GM12878 (cell line): ENCODE data around the gene BCL10. TPM values are rescaled to one million over a fixed set of nuclear protein-coding genes. Genes with fewer than 3 reads are reported as not detected.

Experiments used
- ATAC-seq: fragments of 200-7000 bp; cut with Tn5 transposase; 3 replicates; pipeline ENCODE4 v1.9.1; 2020; ENCODE audit warnings: mild to moderate bottlenecking, moderate library complexity
- BruUV-seq: library from RNA; stranded (reverse); fragments of 400-500 nt; replicated peaks from 2 replicates; lab custom pipeline; 2021; lab: Mats Ljungman, UMichigan
- CTCF ChIA-PET: fragments of 300-600 bp; sonication (Branson Sonifier 250); formaldehyde crosslinking; extraction: SDS; loops from one replicate; lab custom pipeline; 2021; ENCODE audit warnings: inconsistent platforms; lab: Yijun Ruan, JAX
- POLR2A ChIA-PET: fragments of 350-600 bp; formaldehyde crosslinking; extraction: SDS; loops from one replicate; lab custom pipeline; 2021; ENCODE audit warnings: inconsistent platforms; lab: Charles Lee
- RAD21 ChIA-PET: fragments of 300-600 bp; sonication (Branson Sonifier 250); formaldehyde crosslinking; loops from one replicate; lab custom pipeline; 2023; ENCODE audit warnings: antibody characterized with exemption; ENCODE audit not compliant: unreplicated experiment; lab: Charles Lee
- SMC1A ChIA-PET: fragments of 300-600 bp; sonication (Branson Sonifier 250); formaldehyde crosslinking; loops from one replicate; lab custom pipeline; 2023; ENCODE audit not compliant: unreplicated experiment, uncharacterized antibody; lab: Charles Lee
- DNase-seq: peaks from one replicate; pipeline ENCODE4 v3.0.0-alpha.2; 2011; ENCODE audit warnings: low read depth, low spot score
- FAIRE-seq: peaks from 3 replicates; lab custom pipeline; 2011; peaks lifted over from hg19 to GRCh38; lab: Jason Lieb, UNC
- H2AFZ ChIP-seq: 2 replicates; pipeline ENCODE4 v1.6.0; 2011; ENCODE audit warnings: low read depth, low read length, control low read depth; ENCODE audit not compliant: control insufficient read depth
- H3K27ac ChIP-seq: 2 replicates; pipeline ENCODE4 v1.5.1; 2011; ENCODE audit warnings: control low read depth; ENCODE audit not compliant: control insufficient read depth, insufficient read depth
- H3K27me3 ChIP-seq, 2 experiments: replicated peaks in 1 of 2; 2 replicates each; pipeline versions ENCODE4 v1.6.0 to v1.6.1; 2011; ENCODE audit warnings: low read length in 1 of 2; ENCODE audit not compliant: control insufficient read depth in 2 of 2, insufficient read depth in 2 of 2
- H3K36me3 ChIP-seq, 2 experiments: 2 replicates each; pipeline ENCODE4 v1.5.1; 2011; ENCODE audit warnings: low read length in 1 of 2; ENCODE audit not compliant: control insufficient read depth in 2 of 2, insufficient read depth in 2 of 2
- H3K4me1 ChIP-seq: 2 replicates; pipeline ENCODE4 v1.6.1; 2011; ENCODE audit warnings: mild to moderate bottlenecking, low read length, moderate library complexity, mixed read lengths; ENCODE audit not compliant: control insufficient read depth, insufficient read depth
- H3K4me2 ChIP-seq: 2 replicates; pipeline ENCODE4 v1.6.0; 2011; ENCODE audit warnings: control low read depth; ENCODE audit not compliant: control insufficient read depth, insufficient read depth
- H3K4me3 ChIP-seq: fragments of 200-600 bp; sonication (generic); 2 replicates; pipeline ENCODE4 v1.5.1; 2016
- H3K79me2 ChIP-seq: 2 replicates; pipeline ENCODE4 v1.6.0; 2011; ENCODE audit warnings: low read length; ENCODE audit not compliant: control insufficient read depth, insufficient read depth
- H3K9ac ChIP-seq: 2 replicates; pipeline ENCODE4 v1.8.0; 2011; ENCODE audit warnings: low read length, control low read depth, mixed read lengths; ENCODE audit not compliant: control insufficient read depth, insufficient read depth
- H3K9me3 ChIP-seq: replicated peaks from 3 replicates; pipeline ENCODE4 v1.5.1; 2011; ENCODE audit warnings: mild to moderate bottlenecking, low read length; ENCODE audit not compliant: control insufficient read depth, insufficient read depth
- H4K20me1 ChIP-seq: 2 replicates; pipeline ENCODE4 v1.6.0; 2011; ENCODE audit not compliant: control insufficient read depth, insufficient read depth
- ASH2L ChIP-seq: fragments of 300-600, 200-600 bp; sonication (generic); IDR thresholded peaks from 2 replicates; pipeline ENCODE4 v1.6.1; 2017; ENCODE audit warnings: low read depth, mild to moderate bottlenecking, borderline replicate concordance
- BMI1 ChIP-seq: fragments of 450-650 bp; IDR thresholded peaks from 2 replicates; pipeline ENCODE4 v1.6.1; 2016; ENCODE audit warnings: mild to moderate bottlenecking, moderate library complexity, borderline replicate concordance
- CBFB ChIP-seq: IDR thresholded peaks from 2 replicates; pipeline ENCODE4 v1.6.1; 2016; ENCODE audit warnings: antibody characterized with exemption, low read depth
- CEBPB ChIP-seq, 2 experiments: fragments of 150-350 bp in 1 of 2; IDR thresholded peaks; 2 replicates each; pipeline ENCODE4 v1.6.1; 2012 to 2014; ENCODE audit warnings: low read depth in 2 of 2, low read length in 2 of 2, borderline replicate concordance in 1 of 2, inconsistent platforms in 1 of 2
- CREB1 ChIP-seq: IDR thresholded peaks from 2 replicates; pipeline ENCODE4 v1.6.1; 2012; ENCODE audit warnings: low read depth, mild to moderate bottlenecking, inconsistent platforms
- FOXM1 ChIP-seq: IDR thresholded peaks from 2 replicates; pipeline ENCODE4 v1.6.1; 2012; ENCODE audit warnings: low read depth, mild to moderate bottlenecking, inconsistent platforms, low read length, moderate library complexity
- JUND ChIP-seq: IDR thresholded peaks from 2 replicates; pipeline ENCODE4 v1.6.1; 2012; ENCODE audit warnings: low read depth, mild to moderate bottlenecking, low read length, improper control_type of control experiment, moderate library complexity
- NFXL1 ChIP-seq: fragments of 450-650 bp; IDR thresholded peaks from 2 replicates; pipeline ENCODE4 v1.6.1; 2017; ENCODE audit warnings: antibody characterized with exemption, mild to moderate bottlenecking, borderline replicate concordance
- NR2F1 ChIP-seq: fragments of 450-650 bp; conservative IDR thresholded peaks from 2 replicates; pipeline ENCODE4 v1.6.1; 2017; ENCODE audit warnings: mild to moderate bottlenecking
- NRF1 ChIP-seq: conservative IDR thresholded peaks from 2 replicates; pipeline ENCODE4 v1.6.1; 2011; ENCODE audit warnings: mild to moderate bottlenecking, low read depth, low read length, improper control_type of control experiment
- PBX3 ChIP-seq: IDR thresholded peaks from 2 replicates; pipeline ENCODE4 v1.6.1; 2011; ENCODE audit warnings: mild to moderate bottlenecking, low read depth, low read length, moderate library complexity; ENCODE audit not compliant: insufficient replicate concordance
- POLR2AphosphoS5 ChIP-seq: IDR thresholded peaks from 2 replicates; pipeline ENCODE4 v1.6.1; 2011; ENCODE audit warnings: mild to moderate bottlenecking, low read length, inconsistent platforms
- RB1 ChIP-seq: fragments of 450-650 bp; formaldehyde crosslinking; IDR thresholded peaks from 2 replicates; pipeline ENCODE4 v1.6.1; 2017; ENCODE audit warnings: mild to moderate bottlenecking, borderline replicate concordance
- RELA ChIP-seq: fragments of 450-650 bp; IDR thresholded peaks from 2 replicates; pipeline ENCODE4 v1.8.0; 2014; ENCODE audit warnings: borderline replicate concordance; ENCODE audit not compliant: partially characterized antibody
- RFX5 ChIP-seq: IDR thresholded peaks from 2 replicates; pipeline ENCODE4 v1.6.1; 2011; ENCODE audit warnings: low read depth, low read length, improper control_type of control experiment
- SPI1 ChIP-seq: IDR thresholded peaks from 2 replicates; pipeline ENCODE4 v1.6.1; 2011; ENCODE audit warnings: low read depth, mild to moderate bottlenecking, low read length, moderate library complexity, borderline replicate concordance; ENCODE audit not compliant: insufficient read depth
- SUPT20H ChIP-seq: IDR thresholded peaks from 2 replicates; pipeline ENCODE4 v1.6.1; 2011; ENCODE audit warnings: low read depth, mild to moderate bottlenecking, low read length, moderate library complexity, borderline replicate concordance; ENCODE audit not compliant: control insufficient read depth
- TAF1 ChIP-seq: IDR thresholded peaks from 2 replicates; pipeline ENCODE4 v1.6.1; 2011; ENCODE audit warnings: mild to moderate bottlenecking, low read depth, low read length, borderline replicate concordance
- ZNF217 ChIP-seq: fragments of 450-650 bp; IDR thresholded peaks from 2 replicates; pipeline ENCODE4 v1.6.1; 2017; ENCODE audit warnings: antibody characterized with exemption, mild to moderate bottlenecking
- WGBS: methylation state at CpG from one replicate; pipeline ENCODE4 v1.1.6; 2016; ENCODE audit warnings: low lambda C conversion rate; ENCODE audit not compliant: insufficient replicate concordance, insufficient coverage; ENCODE audit errors: missing lambda C conversion rate; 5-methylcytosine and 5-hydroxymethylcytosine counted together
- in situ Hi-C: fragments of 300-500 bp; cut with MboI; formaldehyde crosslinking; loops from 9 replicates; pipeline ENCODE4 v1.14.3; 2018; ENCODE audit warnings: mixed read lengths
- intact Hi-C: fragments of 100-400 bp; cut with micrococcal nuclease; formaldehyde crosslinking; loops from one replicate; pipeline ENCODE4 v1.14.2; 2022; ENCODE audit not compliant: unreplicated experiment
- polyA plus RNA-seq, 11 experiments: library from polyadenylated mRNA; depleted of rRNA in 4 of 11; unstranded in 6 of 11; stranded (reverse) in 5 of 11; fragments of >200 nt; fragmentation: Nextera tagmentation in 4 of 11; fragmentation: Illumina TruSeq in 1 of 11; extraction: Ambion mirVana in 4 of 11; extraction: Trizol in 1 of 11; gene quantifications; 1 replicate in 1 of 11; 2 replicates in 10 of 11; pipeline versions ENCODE4 v1.2.1 to v1.2.3, GENCODE V29; 2011 to 2016; ENCODE audit warnings: inconsistent platforms in 2 of 11, missing spikeins in 2 of 11, low read depth in 1 of 11
- total RNA-seq, 4 experiments: library from RNA; depleted of rRNA in 3 of 4; stranded (reverse); fragments of >200 nt in 3 of 4; fragmentation: Illumina TruSeq in 1 of 4; extraction: Trizol in 1 of 4; gene quantifications; 2 replicates each; pipeline versions ENCODE4 v1.2.1 to v1.2.3, GENCODE V29; 2013 to 2021
- TF ChIP-seq, protein P1 (sequence below): fragments of 450-650 bp; IDR thresholded peaks from 2 replicates; pipeline ENCODE4 v1.6.1; 2018; ENCODE audit warnings: mild to moderate bottlenecking, low read depth, moderate library complexity; ENCODE audit not compliant: partially characterized antibody

BCL10 gene
- total and polyA plus RNA-seq, 10 of the 15 experiments (the other 5 are each of a cell fraction or from before 2014, with no cell fraction given), result 10.6 to 35.2 (median 19.5) TPM

DNA sequence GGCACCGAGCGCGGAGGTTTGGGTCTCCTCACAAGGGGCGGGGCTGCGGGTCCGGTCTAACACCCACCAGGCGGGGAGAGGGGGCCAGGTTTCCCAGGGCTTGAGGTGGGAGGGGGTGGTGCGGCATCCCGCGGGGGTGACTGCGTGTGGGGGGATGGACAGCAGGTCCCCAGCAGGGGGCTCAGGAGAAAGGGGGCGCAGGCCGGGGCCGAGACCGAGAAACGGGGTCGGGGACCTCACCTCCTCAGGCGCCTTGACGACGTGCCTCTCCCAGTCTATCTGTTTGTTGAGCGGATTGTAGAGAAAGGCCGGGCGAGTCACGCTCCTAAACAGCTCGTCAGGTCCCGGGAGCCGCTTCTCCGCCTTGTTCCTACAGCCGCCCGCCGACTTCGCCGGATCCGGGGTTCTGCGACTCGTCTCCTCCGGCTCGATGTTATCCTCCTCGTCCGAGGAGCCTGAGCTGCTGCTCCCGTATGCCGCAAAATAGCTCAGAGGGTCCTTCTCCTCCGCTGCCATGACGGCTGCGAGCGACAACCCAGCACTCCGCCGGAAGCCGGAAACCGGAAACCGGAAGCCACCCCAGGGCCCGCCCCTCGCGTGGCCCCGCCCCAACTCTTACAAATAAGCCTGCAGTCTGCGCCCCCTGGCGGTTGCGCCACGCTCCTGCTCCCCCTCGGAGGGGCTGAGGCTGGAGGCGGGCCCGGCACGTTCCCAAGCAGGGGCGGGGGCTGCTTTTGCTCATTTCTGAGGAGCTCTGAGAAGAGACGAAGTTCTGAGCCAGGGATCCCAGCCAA lies 17.1 kb downstream of the BCL10 start, which contains the start of gene C1orf52:
Gene C1orf52 (minus strand): TSS at position 545 of the 794 bp plus-strand sequence. CDS start 29 bp downstream, at position 516.
- ChIA-PET RAD21 (interaction anchor here (0.7 to 3.7 kb wide), 12 partner anchors 11 to 779 kb away, joined by 3 to 30 read pairs (median 6); partner anchors contain the start of gene BCL10), POLR2A (interaction anchor here (0.6 to 6.6 kb wide), 8 partner anchors 9 to 345 kb away, joined by 3 to 61 read pairs (median 4); partner anchors contain the start of gene BCL10), SMC1A (interaction anchor here (0.6 to 11.0 kb wide), 7 partner anchors 9 to 324 kb away, joined by 3 to 110 read pairs (median 5); partner anchors contain the start of gene BCL10), CTCF (interaction anchor here (0.6 to 12.1 kb wide), 39 partner anchors 8 to 1800 kb away, joined by 3 to 229 read pairs (median 5); partner anchors contain the start of gene BCL10)
- WGBS, result under 1% methylated on average over 47 of the region's 65 CpGs
- FAIRE-seq, result peak; percentile 61
- Histone ChIP-seq H3K79me2 (peaks cover 18% of the 10 kb centered on the region), H3K4me1 (no peaks in the 10 kb centered on the region), H3K4me2 (peak within 1 kb of the TSS; percentile 82), H3K27ac (peak within 1 kb of the TSS; percentile 69), H3K36me3 (peaks cover 0 to 3% of the 10 kb centered on the region in 2 experiments; a peak in 2 of 4 replicates), H4K20me1 (no peaks in the 10 kb centered on the region), H3K4me3 (peak within 1 kb of the TSS; percentile 99), H3K9me3 (no peaks in the 10 kb centered on the region), H3K9ac (peak within 1 kb of the TSS; percentile 78), H3K27me3 (no peaks in the 10 kb centered on the region), H2AFZ (peak within 1 kb of the TSS; percentile 83)
- DNase-seq, result no peak
- in situ Hi-C loops, result loop anchor here (5.0 kb wide), 2 partner anchors 147 to 312 kb away; no protein-coding TSS in a partner anchor
- peak; percentile 96 for ATAC-seq
- TSS peak; percentile 57 for BruUV-seq
- intact Hi-C loops, result loop anchor here (1.0 to 5.0 kb wide), 3 partner anchors 17 to 477 kb away; partner anchors contain the start of gene BCL10
- no peak for TF ChIP-seq NRF1
- TF ChIP-seq SUPT20H, result no peak
- TF ChIP-seq ZNF217, result no peak
- TF ChIP-seq POLR2AphosphoS5, result peak; percentile 96
- TF ChIP-seq, protein P1, sequence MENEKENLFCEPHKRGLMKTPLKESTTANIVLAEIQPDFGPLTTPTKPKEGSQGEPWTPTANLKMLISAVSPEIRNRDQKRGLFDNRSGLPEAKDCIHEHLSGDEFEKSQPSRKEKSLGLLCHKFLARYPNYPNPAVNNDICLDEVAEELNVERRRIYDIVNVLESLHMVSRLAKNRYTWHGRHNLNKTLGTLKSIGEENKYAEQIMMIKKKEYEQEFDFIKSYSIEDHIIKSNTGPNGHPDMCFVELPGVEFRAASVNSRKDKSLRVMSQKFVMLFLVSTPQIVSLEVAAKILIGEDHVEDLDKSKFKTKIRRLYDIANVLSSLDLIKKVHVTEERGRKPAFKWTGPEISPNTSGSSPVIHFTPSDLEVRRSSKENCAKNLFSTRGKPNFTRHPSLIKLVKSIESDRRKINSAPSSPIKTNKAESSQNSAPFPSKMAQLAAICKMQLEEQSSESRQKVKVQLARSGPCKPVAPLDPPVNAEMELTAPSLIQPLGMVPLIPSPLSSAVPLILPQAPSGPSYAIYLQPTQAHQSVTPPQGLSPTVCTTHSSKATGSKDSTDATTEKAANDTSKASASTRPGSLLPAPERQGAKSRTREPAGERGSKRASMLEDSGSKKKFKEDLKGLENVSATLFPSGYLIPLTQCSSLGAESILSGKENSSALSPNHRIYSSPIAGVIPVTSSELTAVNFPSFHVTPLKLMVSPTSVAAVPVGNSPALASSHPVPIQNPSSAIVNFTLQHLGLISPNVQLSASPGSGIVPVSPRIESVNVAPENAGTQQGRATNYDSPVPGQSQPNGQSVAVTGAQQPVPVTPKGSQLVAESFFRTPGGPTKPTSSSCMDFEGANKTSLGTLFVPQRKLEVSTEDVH, result peak; percentile 27
- no peak for TF ChIP-seq FOXM1
- peak; percentile 81; the same call in 1 of the 2 replicates for TF ChIP-seq CBFB
- peak; percentile 80 for TF ChIP-seq TAF1
- no peak for TF ChIP-seq RELA
- no peak for TF ChIP-seq BMI1
- no peak for TF ChIP-seq RFX5
- TF ChIP-seq RB1, result no peak
- peak; percentile 35 for TF ChIP-seq PBX3
- TF ChIP-seq CREB1, result peak; percentile 72
- no peak for TF ChIP-seq NR2F1
- no peak for TF ChIP-seq JUND
- no peak for TF ChIP-seq CEBPB (IDR thresholded peaks at IDR 0.05; ENCODE audit: borderline replicate concordance in 1 of 2, low read depth in 2 of 2, low read length in 2 of 2)
- TF ChIP-seq ASH2L, result no peak
- no peak for TF ChIP-seq SPI1
- TF ChIP-seq NFXL1, result no peak
